Ectodermal cell (in vitro differentiated cells): Measurements from ENCODE around the gene MEIG1. TPM values are rescaled to one million over a fixed set of nuclear protein-coding genes. Genes with fewer than 3 reads are reported as not detected.
A peak's percentile ranks its signal among the peaks of the same experiment; 100 is the strongest.

Experiments
- H3K27ac ChIP-seq: 2 replicates; pipeline ENCODE4 v1.7.0; 2013; ENCODE audit warnings: mild to moderate bottlenecking, low read depth, low read length; ENCODE audit not compliant: insufficient read depth, poor library complexity, severe bottlenecking
- H3K27me3 ChIP-seq: 2 replicates; pipeline ENCODE4 v1.7.0; 2013; ENCODE audit warnings: mild to moderate bottlenecking, low read length; ENCODE audit not compliant: insufficient read depth, control insufficient read depth, poor library complexity, severe bottlenecking
- H3K36me3 ChIP-seq: one replicate; pipeline ENCODE4 v1.7.0; 2013; ENCODE audit warnings: low read length; ENCODE audit not compliant: control insufficient read depth, insufficient read depth
- H3K4me1 ChIP-seq: one replicate; pipeline ENCODE4 v1.7.0; 2013; ENCODE audit warnings: low read length; ENCODE audit not compliant: control insufficient read depth, insufficient read depth
- H3K4me3 ChIP-seq: 2 replicates; pipeline ENCODE4 v1.7.0; 2013; ENCODE audit warnings: low read depth, low read length, control low read depth; ENCODE audit not compliant: insufficient read depth
- H3K9me3 ChIP-seq: 2 replicates; pipeline ENCODE4 v1.7.0; 2013; ENCODE audit warnings: mild to moderate bottlenecking, low read length, moderate library complexity; ENCODE audit not compliant: control insufficient read depth
- WGBS, 2 experiments: methylation state at CpG; one replicate each; pipeline ENCODE4 v1.1.7; 2013; ENCODE audit warnings: missing lambda C conversion rate in 2 of 2; 5-methylcytosine and 5-hydroxymethylcytosine counted together
- polyA plus RNA-seq, 4 experiments: library from polyadenylated mRNA; stranded (reverse); fragments of 50-300 nt; gene quantifications; one replicate each; pipeline ENCODE4 v1.2.3, GENCODE V29; 2013

Gene MEIG1, protein sequence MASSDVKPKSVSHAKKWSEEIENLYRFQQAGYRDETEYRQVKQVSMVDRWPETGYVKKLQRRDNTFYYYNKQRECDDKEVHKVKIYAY
- not detected for polyA plus RNA-seq (2013, experiment 1 of 4)
- polyA plus RNA-seq (2013, experiment 2 of 4) = 0.48 TPM
- polyA plus RNA-seq (2013, experiment 3 of 4) = 0.75 TPM
- 0.85 TPM for polyA plus RNA-seq (2013, experiment 4 of 4)

DNA sequence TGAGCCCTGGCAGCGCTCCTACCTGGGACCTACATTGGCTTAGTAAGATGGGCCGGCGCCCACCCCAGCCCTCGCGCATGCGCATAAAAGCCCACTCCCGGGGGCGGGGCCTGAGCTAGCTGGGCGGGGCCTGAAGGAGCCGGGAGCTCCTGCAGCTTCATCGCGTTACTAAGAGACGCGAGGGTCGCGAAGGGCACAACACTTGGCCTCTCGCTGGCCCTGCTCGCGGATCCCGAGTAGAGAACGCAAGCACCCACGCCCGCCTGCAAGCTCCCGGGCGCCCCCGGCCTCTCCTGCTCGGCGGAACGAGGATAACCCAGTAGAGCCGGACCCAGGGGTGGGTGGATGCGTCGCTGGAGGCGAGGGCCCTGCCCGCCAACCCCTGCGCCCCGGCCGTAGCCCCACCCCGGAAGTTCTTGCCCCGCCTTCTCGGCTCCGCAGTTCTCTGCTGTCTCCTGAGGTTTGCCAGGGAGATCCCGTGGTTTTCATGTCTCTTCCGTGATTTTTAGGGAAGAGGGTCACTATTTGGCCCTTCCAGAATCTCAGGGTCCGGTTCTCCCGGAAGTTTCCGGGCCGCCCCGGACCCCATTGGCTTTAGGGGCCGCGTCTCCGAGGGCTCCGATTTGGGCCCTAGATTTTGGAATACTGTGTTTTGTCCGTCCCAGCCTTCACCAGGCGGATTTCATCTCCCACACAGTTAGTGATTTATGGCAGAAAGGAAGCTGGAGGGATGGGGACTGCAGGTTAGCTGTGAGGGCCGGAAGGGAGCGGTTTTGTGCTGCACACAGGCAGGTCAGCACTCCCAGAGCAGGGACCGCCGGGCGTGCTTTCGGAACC is at the start of gene MEIG1:
Gene MEIG1, plus strand, starts transcription at position 168 of the 837 bp plus-strand sequence. CDS start 7,081 bp downstream, outside the sequence.
- peak within 1 kb of the TSS; percentile 68 for H3K4me3 ChIP-seq
- peak within 1 kb of the TSS; percentile 95 for H3K27ac ChIP-seq
- H3K4me1 ChIP-seq = peaks cover 4% of the 10 kb centered on the region
- no peaks in the 10 kb centered on the region for H3K27me3 ChIP-seq
- 0% methylated on average over 60 of the region's 60 CpGs for WGBS, 2 experiments
- H3K9me3 ChIP-seq = no peaks in the 10 kb centered on the region
- no peaks in the 10 kb centered on the region for H3K36me3 ChIP-seq

DNA sequence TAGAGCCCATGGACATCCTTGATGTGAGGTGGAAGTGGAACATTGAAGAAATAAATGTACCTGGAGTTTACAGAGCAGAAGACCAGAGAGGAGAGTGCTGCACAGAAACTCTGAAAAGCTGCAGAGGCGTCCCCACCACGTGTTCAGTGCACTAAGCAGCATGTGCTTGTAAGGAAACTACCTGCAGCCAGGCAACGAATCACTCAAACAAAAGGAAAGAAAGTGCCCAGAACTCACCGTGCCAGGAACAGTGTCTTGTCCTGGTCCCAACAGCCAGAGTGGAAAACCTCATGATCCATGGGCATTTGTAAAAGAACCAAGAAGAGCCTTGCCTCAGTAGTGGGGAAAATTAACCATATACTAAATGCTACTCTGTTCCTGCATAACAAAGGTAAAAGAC is 48.2 kb upstream of the MEIG1 start:
- 95% methylated on average over 4 of the region's 4 CpGs for WGBS, 2 experiments
- H3K27me3 ChIP-seq = no peaks in the 10 kb centered on the region
- no peak overlapping the region for H3K4me3 ChIP-seq
- no peaks in the 10 kb centered on the region for H3K4me1 ChIP-seq
- H3K27ac ChIP-seq = no peak overlapping the region
- no peaks in the 10 kb centered on the region for H3K9me3 ChIP-seq
- H3K36me3 ChIP-seq = peaks cover 59% of the 10 kb centered on the region

DNA sequence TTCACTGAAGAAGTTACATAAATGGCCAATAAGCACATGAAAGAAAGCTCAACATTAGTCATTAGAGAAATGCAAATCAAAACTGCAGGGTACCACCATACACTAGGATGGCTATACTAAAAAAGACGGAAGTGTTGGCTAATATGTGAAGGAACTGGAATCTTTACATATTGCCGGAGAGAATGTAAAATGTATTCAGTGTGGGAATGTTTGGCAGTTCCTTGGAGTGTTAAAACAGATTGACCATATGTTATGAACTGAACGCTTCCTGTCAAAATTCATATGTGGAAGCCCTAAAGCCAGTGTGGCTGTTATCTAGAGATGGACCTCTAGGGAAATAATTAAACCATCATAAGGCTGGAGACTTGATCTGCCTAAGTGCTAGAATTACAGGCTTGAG is 47.4 kb upstream of the MEIG1 start:
- no peaks in the 10 kb centered on the region for H3K9me3 ChIP-seq
- no peaks in the 10 kb centered on the region for H3K27me3 ChIP-seq
- no peak overlapping the region for H3K27ac ChIP-seq
- no peak overlapping the region for H3K4me3 ChIP-seq
- no peaks in the 10 kb centered on the region for H3K4me1 ChIP-seq
- 94 to 97% methylated on average over 3 of the region's 3 CpGs for WGBS, 2 experiments
- peaks cover 50% of the 10 kb centered on the region for H3K36me3 ChIP-seq

DNA sequence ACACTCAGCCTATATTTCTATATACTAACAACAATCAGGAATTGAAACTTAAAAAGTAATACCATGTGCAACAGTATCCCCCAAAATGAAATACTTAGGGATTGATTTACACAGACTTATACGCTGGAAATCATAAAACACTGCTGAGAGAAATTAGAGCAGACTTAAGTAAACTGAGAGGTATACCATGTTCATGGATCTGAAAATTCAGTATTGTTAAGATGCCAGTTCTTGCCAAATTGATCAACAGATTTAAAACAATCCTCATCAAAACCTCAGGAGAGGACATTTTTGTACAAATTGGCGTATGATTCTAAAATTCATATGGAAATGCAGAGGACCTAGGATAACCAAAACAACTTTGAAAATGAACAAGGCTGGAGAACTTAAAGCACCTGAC is 42.6 kb upstream of the MEIG1 start:
- WGBS, 2 experiments = 97 to 98% methylated on average over 2 of the region's 2 CpGs

DNA sequence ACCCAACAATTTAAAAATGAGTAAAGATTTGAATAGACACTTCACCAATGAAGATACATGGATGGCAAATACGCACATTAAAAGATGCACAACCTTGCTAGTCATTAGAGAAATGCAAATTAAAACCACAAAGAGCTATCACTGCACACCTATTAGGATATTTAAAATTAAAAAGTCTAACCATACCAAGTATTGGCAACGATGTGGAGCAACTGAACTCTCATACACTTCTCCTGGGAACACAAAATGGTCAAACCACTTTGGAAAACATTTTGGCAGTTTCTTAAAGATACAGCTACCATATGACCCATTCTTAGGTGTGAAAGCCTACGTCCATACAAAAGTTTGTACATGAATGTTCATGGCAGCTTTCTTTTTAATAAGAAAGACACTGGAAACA is 41.4 kb upstream of the MEIG1 start:
- WGBS, 2 experiments = 88 to 95% methylated on average over 3 of the region's 3 CpGs
- Histone ChIP-seq H3K27ac (no peak overlapping the region), H3K27me3 (no peaks in the 10 kb centered on the region), H3K36me3 (peaks cover 28% of the 10 kb centered on the region), H3K4me3 (no peak overlapping the region), H3K4me1 (no peaks in the 10 kb centered on the region), H3K9me3 (peaks cover 5% of the 10 kb centered on the region)

More for the DNA sequence above, 42.6 kb upstream of the MEIG1 start:
- Histone ChIP-seq H3K36me3 (peaks cover 28% of the 10 kb centered on the region), H3K9me3 (peaks cover 5% of the 10 kb centered on the region), H3K27ac (no peak overlapping the region), H3K27me3 (no peaks in the 10 kb centered on the region), H3K4me3 (no peak overlapping the region), H3K4me1 (no peaks in the 10 kb centered on the region)

DNA sequence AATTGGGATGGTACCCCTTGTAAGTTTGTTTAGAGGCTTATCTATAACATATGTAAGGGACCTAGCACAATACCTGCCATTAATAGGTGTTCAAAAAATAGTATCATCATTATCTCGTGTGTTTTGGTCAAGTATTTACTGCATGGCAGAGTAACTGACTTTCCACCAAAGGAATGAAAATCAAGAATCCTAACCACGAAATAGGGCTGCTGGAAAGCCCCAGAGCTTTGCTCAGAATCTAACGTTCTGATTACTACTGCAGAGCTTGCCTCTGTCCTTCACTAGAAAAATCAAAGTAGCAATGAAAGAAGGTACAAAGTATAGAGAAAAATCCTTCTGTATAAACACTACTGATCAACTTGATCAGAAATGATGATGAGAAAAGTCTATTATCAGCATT is 40.2 kb upstream of the MEIG1 start:
- Histone ChIP-seq H3K27me3 (no peaks in the 10 kb centered on the region), H3K4me1 (no peaks in the 10 kb centered on the region), H3K36me3 (peaks cover 28% of the 10 kb centered on the region), H3K27ac (no peak overlapping the region), H3K4me3 (no peak overlapping the region), H3K9me3 (peaks cover 5% of the 10 kb centered on the region)
- WGBS, 2 experiments = 95 to 99% methylated on average over 3 of the region's 3 CpGs

DNA sequence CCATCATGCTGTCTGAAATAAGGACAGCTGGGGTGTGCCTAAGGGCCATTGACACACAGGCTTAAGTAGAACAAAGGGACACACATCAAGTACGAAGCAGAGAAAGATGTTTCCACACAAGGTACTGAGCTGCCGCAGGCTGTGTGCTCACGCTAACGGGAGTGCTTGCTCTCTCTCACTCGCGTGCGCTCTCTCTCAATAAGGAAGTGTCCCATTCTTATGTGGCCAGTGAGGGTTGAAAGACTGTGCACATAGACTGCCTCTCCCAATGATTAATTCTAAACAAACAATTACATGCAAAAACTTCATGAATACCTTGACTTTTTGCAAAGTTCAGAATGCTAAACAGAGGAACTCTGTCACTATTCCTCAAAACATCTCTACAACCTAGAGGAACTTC is 35.2 kb upstream of the MEIG1 start:
- H3K4me1 ChIP-seq = no peaks in the 10 kb centered on the region
- H3K27me3 ChIP-seq = no peaks in the 10 kb centered on the region
- H3K4me3 ChIP-seq = no peak overlapping the region
- H3K9me3 ChIP-seq = no peaks in the 10 kb centered on the region
- peaks cover 15% of the 10 kb centered on the region for H3K36me3 ChIP-seq
- 94 to 95% methylated on average over 7 of the region's 7 CpGs for WGBS, 2 experiments
- no peak overlapping the region for H3K27ac ChIP-seq

DNA sequence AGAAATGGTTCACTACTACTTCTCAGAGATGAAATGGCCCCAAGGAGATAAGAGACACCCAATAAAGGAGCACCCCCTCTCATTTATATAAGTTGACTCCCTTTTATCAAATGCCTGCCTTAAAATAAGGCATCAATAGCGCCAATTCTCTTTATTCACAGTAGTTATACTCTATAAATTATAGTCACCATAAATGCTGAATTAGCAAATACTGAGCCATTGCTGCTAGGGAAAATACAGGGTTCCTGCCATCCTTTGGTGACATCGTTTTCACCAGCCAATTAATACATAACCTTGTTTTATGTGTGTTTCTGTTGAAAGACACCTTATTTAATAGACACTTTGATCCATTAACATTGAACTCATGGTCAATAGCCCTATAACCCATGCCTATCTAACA is 33.9 kb upstream of the MEIG1 start:
- no peaks in the 10 kb centered on the region for H3K9me3 ChIP-seq
- H3K4me3 ChIP-seq = no peak overlapping the region
- no peak overlapping the region for H3K27ac ChIP-seq
- H3K27me3 ChIP-seq = no peaks in the 10 kb centered on the region
- H3K4me1 ChIP-seq = no peaks in the 10 kb centered on the region
- peaks cover 6% of the 10 kb centered on the region for H3K36me3 ChIP-seq
- 88 to 93% methylated on average over 1 to 2 of the region's 2 CpGs for WGBS, 2 experiments

DNA sequence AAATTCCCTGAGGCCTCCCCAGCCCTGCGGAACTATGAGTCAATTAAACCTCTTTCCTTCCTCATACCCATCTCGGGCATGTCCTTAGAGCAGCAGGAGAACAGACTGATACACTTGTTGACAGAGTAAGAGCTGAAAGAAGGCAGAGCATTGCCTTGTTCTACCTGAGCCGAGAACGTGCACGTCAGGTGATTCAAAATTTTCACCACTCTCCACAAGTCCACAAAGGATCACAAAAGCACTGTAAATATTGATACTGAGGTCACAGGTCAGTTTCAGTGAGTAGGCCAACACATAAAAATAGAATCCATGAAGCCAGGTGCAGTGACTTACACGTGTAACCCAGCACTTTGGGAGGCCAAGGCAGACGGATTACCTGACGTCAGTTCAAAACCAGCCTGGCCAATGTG is 33.1 kb upstream of the MEIG1 start:
- Histone ChIP-seq H3K4me1 (no peaks in the 10 kb centered on the region), H3K9me3 (no peaks in the 10 kb centered on the region), H3K27ac (no peak overlapping the region), H3K4me3 (no peak overlapping the region), H3K36me3 (peaks cover 6% of the 10 kb centered on the region), H3K27me3 (no peaks in the 10 kb centered on the region)
- 89 to 93% methylated on average over 8 of the region's 8 CpGs for WGBS, 2 experiments

DNA sequence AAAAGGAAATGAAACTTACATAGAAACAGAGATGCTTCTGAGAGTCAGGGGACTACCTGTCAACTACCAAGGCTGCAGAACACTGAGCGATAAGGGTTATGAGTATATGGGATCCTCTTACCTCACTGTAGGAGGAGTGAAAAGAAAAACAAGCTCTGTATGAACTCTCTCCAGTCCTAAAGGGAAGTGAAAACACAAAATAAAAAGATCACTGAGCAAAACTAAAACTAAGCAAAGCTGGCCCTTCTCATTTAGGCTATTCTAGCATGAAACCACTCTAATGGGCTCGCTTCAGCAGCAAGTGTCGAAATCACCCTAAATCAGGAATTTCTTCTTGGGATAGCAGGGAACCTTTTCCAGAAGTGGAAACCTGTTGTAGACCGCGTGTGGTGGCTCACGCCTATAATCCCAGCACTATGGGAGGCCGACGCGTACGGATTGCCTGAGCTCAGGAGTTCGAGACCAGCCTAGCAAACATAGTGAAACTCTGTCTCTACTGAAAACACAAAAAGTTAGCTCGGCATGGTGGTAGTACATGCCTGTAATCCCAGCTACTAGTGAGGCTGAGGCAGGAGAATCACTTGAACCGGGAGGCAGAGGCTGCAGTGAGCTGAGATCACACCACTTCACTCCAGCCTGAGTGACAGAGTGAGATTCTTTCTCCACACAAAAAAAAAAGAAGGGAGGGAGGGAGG is 32.3 kb upstream of the MEIG1 start:
- H3K4me1 ChIP-seq = no peaks in the 10 kb centered on the region
- 90 to 93% methylated on average over 12 to 13 of the region's 13 CpGs for WGBS, 2 experiments
- H3K36me3 ChIP-seq = peaks cover 6% of the 10 kb centered on the region
- H3K27ac ChIP-seq = no peak overlapping the region
- no peaks in the 10 kb centered on the region for H3K9me3 ChIP-seq
- H3K27me3 ChIP-seq = no peaks in the 10 kb centered on the region
- no peak overlapping the region for H3K4me3 ChIP-seq
